Stomach smooth muscle (tissue), 2 donors: Measurements from ENCODE around the gene SLC32A1.

ENCODE experiments used
- H3K27ac ChIP-seq: one replicate; pipeline ENCODE4 v1.7.0; 2013; ENCODE audit warnings: mild to moderate bottlenecking, low read length, inconsistent platforms
- H3K27me3 ChIP-seq, 2 donors: one replicate each; pipeline ENCODE4 v1.7.0; 2013; ENCODE audit warnings: low read length in 2 of 2; ENCODE audit not compliant: insufficient read depth in 2 of 2, control insufficient read depth in 1 of 2
- H3K36me3 ChIP-seq, 2 donors: one replicate each; pipeline ENCODE4 v1.7.0; 2013; ENCODE audit warnings: low read length in 2 of 2; ENCODE audit not compliant: control insufficient read depth in 2 of 2, insufficient read depth in 2 of 2
- H3K4me1 ChIP-seq: one replicate; pipeline ENCODE4 v1.7.0; 2013; ENCODE audit warnings: low read length; ENCODE audit not compliant: control insufficient read depth, insufficient read depth
- H3K4me3 ChIP-seq, 2 donors: one replicate each; pipeline ENCODE4 v1.7.0; 2013; ENCODE audit warnings: low read length in 2 of 2
- H3K9ac ChIP-seq, 2 donors: one replicate each; pipeline ENCODE4 v1.7.0; 2013; ENCODE audit warnings: low read length in 2 of 2, mild to moderate bottlenecking in 1 of 2
- H3K9me3 ChIP-seq, 2 donors: one replicate each; pipeline ENCODE4 v1.7.0; 2013; ENCODE audit warnings: low read length in 2 of 2; ENCODE audit not compliant: control insufficient read depth in 2 of 2
- donor health status: healthy.
- donor health status: Pancreatic carcinoma.

SLC32A1 gene

DNA sequence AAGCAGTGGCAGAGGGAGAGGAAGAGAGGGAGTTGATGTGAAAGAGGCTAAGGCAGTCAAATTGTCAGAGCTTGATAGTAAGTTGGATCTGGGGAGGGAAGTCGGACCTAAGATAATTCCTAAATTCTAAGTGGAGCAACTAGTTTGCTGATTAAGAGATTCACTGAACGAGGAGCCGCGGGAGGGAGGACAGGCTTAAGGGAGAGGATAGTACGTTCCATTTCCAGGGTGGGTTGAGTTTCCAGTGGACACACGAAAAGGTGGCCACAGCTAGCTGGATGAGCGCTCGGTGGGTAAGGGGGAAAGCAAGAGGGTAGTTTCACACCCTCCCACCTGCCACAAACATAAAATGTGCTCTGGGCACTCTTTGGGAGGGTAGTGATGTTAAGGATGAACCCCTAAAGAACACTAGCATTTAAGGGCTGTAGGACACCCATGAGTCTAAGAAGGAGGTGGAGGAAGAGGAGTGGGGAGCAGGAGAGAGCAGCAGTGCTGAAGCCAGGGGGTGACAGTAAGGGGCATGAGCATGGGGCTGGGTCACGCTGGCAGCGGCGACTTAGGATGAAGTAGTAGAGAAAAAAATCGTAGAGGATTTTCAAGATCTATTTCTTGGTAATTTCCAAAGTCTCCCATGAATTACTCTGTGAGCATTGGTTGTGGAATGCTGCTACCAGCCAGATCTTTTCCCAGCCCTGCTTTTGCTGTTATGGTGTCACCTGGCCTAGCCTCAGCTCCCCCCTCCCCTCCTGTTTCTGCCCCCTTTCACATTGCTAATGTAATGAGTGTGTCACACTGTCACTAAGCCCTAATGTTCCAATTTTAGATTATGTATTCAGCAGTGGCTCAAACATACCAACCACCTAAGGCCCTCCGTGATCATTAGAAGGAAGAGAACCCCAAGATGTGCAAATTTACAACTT, 45.4 kb downstream of the SLC32A1 start:
- Histone ChIP-seq H3K9me3 (no peaks in the 10 kb centered on the region), H3K4me3 (no peak overlapping the region), H3K27me3 (no peaks in the 10 kb centered on the region), H3K36me3 (peaks cover 44 to 71% of the 10 kb centered on the region in 2 donors), H3K9ac (no peak overlapping the region), H3K27ac (no peak overlapping the region), H3K4me1 (peaks cover 2% of the 10 kb centered on the region)

DNA sequence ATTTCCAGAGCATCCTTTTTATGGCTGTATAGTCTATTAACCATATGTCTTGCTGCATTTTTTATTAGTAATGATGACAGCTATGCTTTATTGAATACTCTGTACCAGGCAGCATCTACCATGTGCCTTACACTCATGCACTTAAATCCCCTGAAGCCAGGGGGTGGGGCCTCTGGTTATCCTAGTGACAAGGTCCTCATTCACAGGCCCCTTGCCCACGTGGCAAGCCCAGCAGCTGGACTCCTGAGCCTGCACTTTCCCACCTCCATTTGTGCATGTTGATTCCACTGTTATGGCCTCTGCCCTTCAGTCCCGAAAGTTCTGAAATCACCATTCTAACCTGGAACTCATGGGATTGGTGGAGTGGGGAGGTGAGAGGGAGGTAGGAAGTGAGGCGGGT, 46.3 kb downstream of the SLC32A1 start:
- H3K4me1 ChIP-seq: peaks cover 2% of the 10 kb centered on the region
- H3K4me3 ChIP-seq: no peak overlapping the region
- no peak overlapping the region for H3K9ac ChIP-seq
- no peak overlapping the region for H3K27ac ChIP-seq
- H3K9me3 ChIP-seq: no peaks in the 10 kb centered on the region
- H3K27me3 ChIP-seq: no peaks in the 10 kb centered on the region
- H3K36me3 ChIP-seq: peaks cover 43 to 71% of the 10 kb centered on the region in 2 donors

DNA sequence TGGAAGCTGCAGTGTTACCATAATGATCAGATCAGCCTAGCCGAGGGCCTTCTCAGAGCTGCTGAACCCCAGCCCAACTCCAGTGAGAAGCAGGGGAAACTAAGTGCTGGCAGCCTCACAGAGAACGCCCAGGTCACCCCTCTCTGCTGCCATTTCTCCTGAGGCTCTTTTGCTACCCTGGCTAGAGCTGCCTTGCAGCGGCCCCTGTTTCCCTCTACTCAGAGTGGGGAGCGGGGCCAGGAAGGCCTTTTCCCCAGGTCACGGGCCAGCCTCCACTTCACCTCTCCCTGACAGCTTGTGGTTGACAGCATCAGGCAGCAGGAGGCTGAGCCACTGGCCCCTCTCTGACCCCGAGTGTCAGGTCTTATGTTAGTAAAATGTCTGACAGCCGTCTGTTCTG, 46.7 kb downstream of the SLC32A1 start:
- Histone ChIP-seq H3K9me3 (no peaks in the 10 kb centered on the region), H3K4me3 (no peak overlapping the region), H3K36me3 (peaks cover 38 to 68% of the 10 kb centered on the region in 2 donors), H3K4me1 (peaks cover 2% of the 10 kb centered on the region), H3K27ac (no peak overlapping the region), H3K27me3 (no peaks in the 10 kb centered on the region), H3K9ac (no peak overlapping the region)

DNA sequence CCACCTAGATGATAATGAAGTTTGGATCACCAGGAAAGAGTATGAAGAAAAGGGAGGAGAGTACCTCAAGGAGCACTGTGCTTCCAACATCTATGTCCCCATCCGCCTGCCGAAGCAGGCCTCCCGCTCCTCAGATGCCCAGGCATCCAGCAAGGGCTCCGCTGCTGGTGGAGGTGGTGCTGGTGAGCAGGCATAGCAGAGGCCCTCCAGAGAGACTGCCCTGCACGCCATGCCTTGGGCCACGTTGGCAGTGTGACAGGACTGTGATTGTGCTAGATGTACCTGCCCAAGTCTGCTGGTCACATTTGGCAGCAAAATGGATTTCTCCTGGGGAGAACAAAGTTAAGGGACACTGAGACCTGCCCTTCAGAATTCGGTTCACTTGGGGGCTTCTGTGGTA, 47.3 kb downstream of the SLC32A1 start:
- Histone ChIP-seq H3K4me3 (no peak overlapping the region), H3K9ac (no peak overlapping the region), H3K27me3 (no peaks in the 10 kb centered on the region), H3K9me3 (peaks cover 0 to 4% of the 10 kb centered on the region in 2 donors), H3K4me1 (no peaks in the 10 kb centered on the region), H3K27ac (no peak overlapping the region), H3K36me3 (peaks cover 35 to 64% of the 10 kb centered on the region in 2 donors)

DNA sequence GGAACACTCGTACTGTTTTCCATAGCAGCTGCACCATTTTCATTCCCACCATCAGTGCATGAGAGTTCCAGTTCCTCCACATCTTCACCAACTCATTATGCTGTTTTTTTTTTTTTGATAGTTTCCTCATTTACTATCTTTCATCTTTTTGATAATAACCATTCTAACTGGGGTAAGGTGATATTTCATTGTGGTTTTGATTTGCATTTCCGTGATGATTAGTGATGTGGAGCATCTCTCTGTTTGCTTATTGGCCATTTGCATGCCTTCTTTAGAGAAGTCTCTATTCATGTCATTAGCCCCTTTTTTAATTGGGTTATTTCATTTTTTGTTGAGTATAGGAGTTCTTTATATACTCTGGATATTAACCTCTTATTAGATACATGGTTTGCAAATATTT, 49.9 kb downstream of the SLC32A1 start:
- Histone ChIP-seq H3K4me3 (no peak overlapping the region), H3K4me1 (no peaks in the 10 kb centered on the region), H3K27me3 (no peaks in the 10 kb centered on the region), H3K9me3 (peaks cover 0 to 4% of the 10 kb centered on the region in 2 donors), H3K9ac (no peak overlapping the region), H3K36me3 (peaks cover 27 to 44% of the 10 kb centered on the region in 2 donors), H3K27ac (no peak overlapping the region)

DNA sequence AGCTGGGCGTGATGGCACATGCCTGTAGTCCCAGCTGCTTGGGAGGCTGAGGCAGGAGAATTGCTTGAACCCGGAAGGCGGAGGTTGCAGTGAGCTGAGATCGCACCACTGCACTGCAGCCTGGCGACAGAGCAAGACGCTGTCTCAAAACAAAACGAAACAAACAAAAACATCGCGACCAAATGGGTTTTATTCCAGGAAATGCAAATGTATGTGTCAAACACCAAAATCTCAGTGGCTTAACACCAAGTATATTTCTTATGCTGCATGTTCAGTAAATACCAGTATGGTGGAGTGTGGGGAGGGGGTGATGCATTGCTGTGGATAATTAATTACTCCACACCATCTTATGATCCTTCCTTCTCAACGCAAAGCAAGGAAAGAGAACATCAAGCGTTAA, 52.1 kb downstream of the SLC32A1 start:
- Histone ChIP-seq H3K27me3 (no peaks in the 10 kb centered on the region), H3K4me1 (no peaks in the 10 kb centered on the region), H3K36me3 (peaks cover 21 to 30% of the 10 kb centered on the region in 2 donors), H3K4me3 (no peak overlapping the region), H3K9ac (no peak overlapping the region), H3K9me3 (peaks cover 0 to 4% of the 10 kb centered on the region in 2 donors), H3K27ac (no peak overlapping the region)
